Lower leg skin (tissue), 4 donors: ENCODE results near the gene PPIL6. TPM values are rescaled to one million over a fixed set of nuclear protein-coding genes. Genes with fewer than 3 reads are reported as not detected.
"Not testable (repeated sequence)": the region's sequence is repeated elsewhere in the genome, so short reads cannot be mapped to it uniquely, and the experiment has no call there.

ENCODE experiments used
- DNase-seq, 2 donors: peaks; one replicate each; pipeline ENCODE4 v3.0.0-alpha.2; 2019; ENCODE audit warnings: low spot score in 2 of 2
- H3K4me3 ChIP-seq: fragments of 200-600 bp; sonication (generic); 2 replicates; pipeline ENCODE4 v1.5.1; 2017; ENCODE audit warnings: mild to moderate bottlenecking, low read depth; ENCODE audit not compliant: poor library complexity, severe bottlenecking
- POLR2A ChIP-seq, 2 donors: fragments of 450-650 bp; IDR thresholded peaks; one replicate each; pipeline ENCODE4 v1.6.1; 2016 to 2017; ENCODE audit warnings: antibody characterized with exemption in 2 of 2, mild to moderate bottlenecking in 1 of 2, moderate library complexity in 1 of 2
- WGBS, 2 donors: methylation state at CpG; one replicate each; pipeline ENCODE4 v1.1.5; 2018; 5-methylcytosine and 5-hydroxymethylcytosine counted together
- intact Hi-C: fragments of 100-400 bp; cut with DNase I; formaldehyde crosslinking; loops from one replicate; pipeline ENCODE4 v1.15.0; 2023; ENCODE audit warnings: low total_unique reads
- total RNA-seq, 4 donors: library from RNA; depleted of rRNA; stranded (reverse); fragments of >200 nt; gene quantifications; one replicate each; pipeline ENCODE4 v1.1.0, GENCODE V29; 2016
- TF ChIP-seq, protein P1 (sequence below), 3 donors: fragments of 450-650 bp; IDR thresholded peaks; one replicate each; pipeline ENCODE4 v1.5.1; 2016; ENCODE audit warnings: antibody characterized with exemption in 3 of 3, mild to moderate bottlenecking in 3 of 3, moderate library complexity in 2 of 3

Gene PPIL6
- total RNA-seq, 4 donors from 2014 or later = 1.5 to 9.1 (median 2.3) TPM

DNA sequence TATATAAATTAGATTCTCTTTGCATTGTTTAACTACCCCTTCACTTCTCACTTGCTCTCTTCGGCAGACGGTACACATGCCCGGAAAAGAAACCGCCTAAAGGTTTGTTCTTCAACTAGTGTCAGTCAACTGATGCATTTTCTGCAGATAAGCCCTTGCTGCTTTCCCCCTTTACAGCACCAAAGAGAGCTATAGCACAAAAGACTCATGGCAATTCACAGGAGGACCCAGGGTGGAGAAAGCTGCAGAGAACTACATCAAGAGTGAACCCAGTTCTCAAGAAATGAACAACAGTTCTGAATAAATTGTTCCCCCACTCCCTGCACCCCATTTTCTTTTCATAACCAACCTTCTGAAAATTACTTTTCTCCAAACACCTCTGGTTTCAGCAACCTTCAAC is 67.1 kb downstream of the PPIL6 start:
- TF ChIP-seq, protein P1, sequence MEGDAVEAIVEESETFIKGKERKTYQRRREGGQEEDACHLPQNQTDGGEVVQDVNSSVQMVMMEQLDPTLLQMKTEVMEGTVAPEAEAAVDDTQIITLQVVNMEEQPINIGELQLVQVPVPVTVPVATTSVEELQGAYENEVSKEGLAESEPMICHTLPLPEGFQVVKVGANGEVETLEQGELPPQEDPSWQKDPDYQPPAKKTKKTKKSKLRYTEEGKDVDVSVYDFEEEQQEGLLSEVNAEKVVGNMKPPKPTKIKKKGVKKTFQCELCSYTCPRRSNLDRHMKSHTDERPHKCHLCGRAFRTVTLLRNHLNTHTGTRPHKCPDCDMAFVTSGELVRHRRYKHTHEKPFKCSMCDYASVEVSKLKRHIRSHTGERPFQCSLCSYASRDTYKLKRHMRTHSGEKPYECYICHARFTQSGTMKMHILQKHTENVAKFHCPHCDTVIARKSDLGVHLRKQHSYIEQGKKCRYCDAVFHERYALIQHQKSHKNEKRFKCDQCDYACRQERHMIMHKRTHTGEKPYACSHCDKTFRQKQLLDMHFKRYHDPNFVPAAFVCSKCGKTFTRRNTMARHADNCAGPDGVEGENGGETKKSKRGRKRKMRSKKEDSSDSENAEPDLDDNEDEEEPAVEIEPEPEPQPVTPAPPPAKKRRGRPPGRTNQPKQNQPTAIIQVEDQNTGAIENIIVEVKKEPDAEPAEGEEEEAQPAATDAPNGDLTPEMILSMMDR (IDR thresholded peaks at IDR 0.05) = no peak
- TF ChIP-seq POLR2A (IDR thresholded peaks at IDR 0.05) = no peak
- no peak for DNase-seq

DNA sequence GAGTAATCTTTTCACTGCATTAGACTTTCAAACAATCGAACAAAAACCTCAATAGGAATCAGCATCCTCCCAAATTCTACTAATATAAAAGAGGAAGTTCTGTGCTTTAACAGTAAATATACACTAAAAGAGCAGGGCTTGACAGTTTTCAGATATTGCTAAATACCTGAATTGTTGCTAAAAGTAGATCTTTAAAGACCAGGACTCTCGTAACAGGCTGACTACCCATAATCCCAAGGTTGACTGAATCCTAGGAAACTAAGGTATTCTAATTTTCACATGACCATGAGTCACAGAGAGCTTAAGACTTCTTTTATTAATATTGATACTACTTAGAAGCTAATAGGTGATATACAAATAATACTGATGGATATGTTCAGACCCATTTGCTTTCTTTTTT is 68.3 kb downstream of the PPIL6 start:
- intact Hi-C loops = no loop called here
- H3K4me3 ChIP-seq = no peak overlapping the region
- 71 to 76% methylated on average over 2 of the region's 2 CpGs for WGBS, 2 donors
- DNase-seq = no peak
- TF ChIP-seq, protein P1 (IDR thresholded peaks at IDR 0.05) = no peak
- TF ChIP-seq POLR2A (IDR thresholded peaks at IDR 0.05) = no peak

More for the DNA sequence above, 67.1 kb downstream of the PPIL6 start:
- intact Hi-C loops = no loop called here
- WGBS, 2 donors = 71 to 88% methylated on average over 4 of the region's 4 CpGs
- no peak overlapping the region for H3K4me3 ChIP-seq

DNA sequence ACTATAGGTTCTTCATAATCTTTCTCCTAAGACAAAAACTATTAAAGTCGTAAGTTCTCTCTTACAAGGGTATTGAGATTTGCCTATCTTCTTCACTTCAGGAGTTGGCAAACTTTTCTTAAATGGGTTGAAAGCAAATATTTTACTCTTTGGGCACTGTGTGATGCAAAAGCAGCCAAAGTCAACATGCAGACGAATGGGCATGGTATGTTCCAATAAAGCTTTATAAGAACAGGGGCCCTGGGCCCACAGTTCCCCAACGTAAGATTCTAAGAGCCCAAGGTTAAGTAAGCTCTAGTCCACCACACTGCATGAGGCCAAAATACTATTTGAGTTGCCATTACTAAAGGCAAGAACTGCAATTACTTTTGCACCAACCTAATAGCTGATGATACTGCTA is 69.6 kb downstream of the PPIL6 start:
- no peak overlapping the region for H3K4me3 ChIP-seq
- intact Hi-C loops = no loop called here
- 66 to 72% methylated on average over 3 of the region's 3 CpGs for WGBS, 2 donors
- TF ChIP-seq, protein P1 (IDR thresholded peaks at IDR 0.05) = no peak
- TF ChIP-seq POLR2A (IDR thresholded peaks at IDR 0.05) = no peak
- DNase-seq = no peak

DNA sequence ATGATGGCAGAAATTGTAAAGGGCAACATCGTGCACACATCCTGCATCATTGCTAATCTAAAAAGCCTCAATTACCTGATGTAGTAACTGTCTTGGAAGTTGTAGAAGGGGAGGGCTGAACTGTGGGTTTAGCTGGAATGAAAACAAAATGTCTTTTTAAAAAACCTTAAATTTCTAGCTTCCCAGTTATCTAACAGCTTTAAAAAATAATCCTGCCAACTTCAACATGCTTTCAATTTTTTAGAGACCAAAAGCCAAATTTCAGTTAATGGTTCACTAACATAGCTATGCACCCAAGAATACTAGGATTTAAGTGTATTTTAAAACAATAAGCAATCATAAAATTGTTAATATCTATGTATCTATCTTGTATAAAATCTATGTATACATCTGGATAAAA is 70.1 kb downstream of the PPIL6 start:
- 79 to 86% methylated on average over 1 of the region's 1 CpG for WGBS, 2 donors
- no peak for DNase-seq
- intact Hi-C loops = no loop called here
- TF ChIP-seq, protein P1 (IDR thresholded peaks at IDR 0.05) = no peak
- TF ChIP-seq POLR2A (IDR thresholded peaks at IDR 0.05) = no peak
- no peak overlapping the region for H3K4me3 ChIP-seq

DNA sequence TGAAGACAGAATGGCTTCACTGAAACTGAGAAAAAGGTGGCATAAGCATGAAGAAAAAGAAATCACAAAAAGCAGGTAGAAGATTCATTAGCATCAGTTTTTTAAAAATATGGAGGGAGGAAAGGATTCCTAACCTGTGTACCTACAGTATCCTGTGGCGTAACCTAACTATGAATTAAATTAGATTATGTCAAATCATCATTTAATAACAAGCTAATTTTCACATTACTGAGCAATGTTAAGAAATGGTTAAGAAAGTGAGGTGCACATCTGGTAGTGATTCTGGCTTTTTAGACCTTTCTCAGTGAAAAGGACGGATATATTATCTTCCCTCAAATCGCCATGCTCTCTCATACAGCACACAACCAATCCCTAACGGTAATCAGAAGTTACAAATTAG is 70.7 kb downstream of the PPIL6 start:
- WGBS, 2 donors = 72 to 84% methylated on average over 4 of the region's 4 CpGs
- H3K4me3 ChIP-seq = no peak overlapping the region
- intact Hi-C loops = no loop called here
- no peak for DNase-seq
- no peak for TF ChIP-seq POLR2A (IDR thresholded peaks at IDR 0.05)
- TF ChIP-seq, protein P1 (IDR thresholded peaks at IDR 0.05) = no peak

DNA sequence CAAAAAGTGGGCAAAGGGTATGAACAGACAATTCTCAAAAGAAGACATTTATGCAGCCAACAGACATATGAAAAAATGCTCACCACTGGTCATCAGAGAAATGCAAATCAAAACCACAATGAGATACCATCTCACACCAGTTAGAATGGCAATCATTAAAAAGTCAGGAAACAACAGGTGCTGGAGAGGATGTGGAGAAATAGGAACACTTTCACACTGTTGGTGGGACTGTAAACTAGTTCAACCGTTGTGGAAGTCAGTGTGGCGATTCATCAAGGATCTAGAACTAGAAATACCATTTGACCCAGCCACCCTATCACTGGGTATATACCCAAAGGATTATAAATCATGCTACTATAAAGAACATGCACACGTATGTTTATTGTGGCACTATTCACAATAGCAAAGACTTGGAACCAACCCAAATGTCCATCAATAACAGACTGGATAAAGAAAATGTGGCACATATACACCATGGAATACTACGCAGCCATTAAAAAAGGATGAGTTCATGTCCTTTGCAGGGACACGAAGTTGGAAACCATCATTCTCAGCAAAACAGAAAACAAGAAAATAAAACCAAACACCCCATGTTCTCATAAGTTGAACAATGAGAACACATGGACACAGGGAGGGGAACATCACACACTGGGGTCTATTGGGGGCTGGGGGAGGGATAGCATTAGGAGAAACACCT is 75.9 kb downstream of the PPIL6 start:
- 95 to 96% methylated on average over 5 of the region's 5 CpGs for WGBS, 2 donors
- H3K4me3 ChIP-seq, DNase-seq, intact Hi-C loops: not testable (repeated sequence)
